Endothelial cell of umbilical vein (primary cell): ENCODE measurements around the gene KCTD20. TPM values are rescaled to one million over a fixed set of nuclear protein-coding genes. Genes with fewer than 3 reads are reported as not detected.

ENCODE experiments used
- BruUV-seq: library from RNA; stranded (reverse); fragments of 400-500 nt; replicated peaks from 2 replicates; lab custom pipeline; 2021; lab: Mats Ljungman, UMichigan
- CTCF ChIA-PET: fragments of 300-600, 350-600 bp; sonication (Branson Sonifier 250); formaldehyde crosslinking; loops from one replicate; lab custom pipeline; 2021; ENCODE audit warnings: antibody characterized with exemption, inconsistent platforms; lab: Charles Lee
- POLR2A ChIA-PET: fragments of 300-600, 350-600 bp; sonication (Branson Sonifier 250); formaldehyde crosslinking; loops from one replicate; lab custom pipeline; 2021; ENCODE audit warnings: antibody characterized with exemption, inconsistent platforms; lab: Charles Lee
- DNase-seq: peaks from one replicate; pipeline ENCODE4 v3.0.0-alpha.2; 2011; ENCODE audit warnings: low read depth, low spot score
- FAIRE-seq: peaks from 2 replicates; lab custom pipeline; 2011; peaks lifted over from hg19 to GRCh38; lab: Jason Lieb, UNC
- H2AFZ ChIP-seq: 2 replicates; pipeline ENCODE4 v1.6.0; 2012; ENCODE audit warnings: low read depth, low read length, control low read depth, inconsistent platforms
- H3K27ac ChIP-seq: 2 replicates; pipeline ENCODE4 v1.5.1; 2011; ENCODE audit warnings: low read depth, mild to moderate bottlenecking, control low read depth, low read length, moderate library complexity; ENCODE audit not compliant: insufficient read depth
- H3K27me3 ChIP-seq, 2 experiments: 2 replicates each; pipeline versions ENCODE4 v1.6.0 to v1.6.1; 2011; ENCODE audit warnings: low read length in 2 of 2, mixed read lengths in 1 of 2; ENCODE audit not compliant: control insufficient read depth in 2 of 2, insufficient read depth in 2 of 2
- H3K36me3 ChIP-seq, 2 experiments: 2 replicates in 1 of 2; 3 replicates in 1 of 2; pipeline ENCODE4 v1.5.1; 2011; ENCODE audit warnings: low read length in 2 of 2, mild to moderate bottlenecking in 1 of 2, moderate library complexity in 1 of 2; ENCODE audit not compliant: control insufficient read depth in 2 of 2, insufficient read depth in 2 of 2; ENCODE audit errors: extremely low read depth in 1 of 2
- H3K4me1 ChIP-seq: 3 replicates; pipeline ENCODE4 v1.5.1; 2011; ENCODE audit warnings: mild to moderate bottlenecking, low read length; ENCODE audit not compliant: control insufficient read depth, insufficient read depth; ENCODE audit errors: extremely low read depth
- H3K4me2 ChIP-seq: 2 replicates; pipeline ENCODE4 v1.6.1; 2011; ENCODE audit warnings: low read length, control low read depth, mixed read lengths; ENCODE audit not compliant: insufficient read depth
- H3K4me3 ChIP-seq, 3 experiments: fragments of 200-600 bp in 1 of 3; sonication (generic), shearing (Covaris generic) in 1 of 3; replicated peaks in 1 of 3; 2 replicates each; pipeline ENCODE4 v1.5.1; 2011 to 2016; ENCODE audit warnings: control low read depth in 3 of 3, low read length in 3 of 3, mild to moderate bottlenecking in 2 of 3, inconsistent platforms in 1 of 3, low read depth in 1 of 3, moderate library complexity in 1 of 3; ENCODE audit not compliant: insufficient read depth in 1 of 3
- H3K79me2 ChIP-seq: 2 replicates; pipeline ENCODE4 v1.6.0; 2012; ENCODE audit warnings: low read length, inconsistent platforms; ENCODE audit not compliant: control insufficient read depth, insufficient read depth
- H3K9ac ChIP-seq: replicated peaks from 2 replicates; pipeline ENCODE3; 2011; ENCODE audit warnings: low read length, control low read depth; ENCODE audit not compliant: insufficient read depth; ENCODE audit errors: extremely low read depth
- H3K9me1 ChIP-seq: replicated peaks from 3 replicates; pipeline ENCODE4 v1.6.0; 2011; ENCODE audit warnings: mild to moderate bottlenecking, low read length; ENCODE audit not compliant: control insufficient read depth, insufficient read depth; ENCODE audit errors: extremely low read depth
- H3K9me3 ChIP-seq: replicated peaks from 2 replicates; pipeline ENCODE4 v1.5.1; 2012; ENCODE audit warnings: low read length, inconsistent platforms; ENCODE audit not compliant: control insufficient read depth, insufficient read depth
- H4K20me1 ChIP-seq: replicated peaks from 2 replicates; pipeline ENCODE3; 2011; ENCODE audit warnings: mild to moderate bottlenecking, low read length; ENCODE audit not compliant: control insufficient read depth, insufficient read depth; ENCODE audit errors: extremely low read depth
- EZH2 ChIP-seq: IDR thresholded peaks from 2 replicates; pipeline ENCODE4 v1.6.1; 2012; ENCODE audit warnings: borderline replicate concordance, low read depth, mild to moderate bottlenecking, moderate library complexity, low read length, inconsistent platforms; ENCODE audit not compliant: severe bottlenecking
- FOS ChIP-seq: IDR thresholded peaks from 2 replicates; pipeline ENCODE4 v1.6.1; 2011; ENCODE audit warnings: mild to moderate bottlenecking, low read length, moderate library complexity, borderline replicate concordance; ENCODE audit not compliant: insufficient read depth
- MYC ChIP-seq: IDR thresholded peaks from one replicate; pipeline ENCODE4 v1.6.1; 2011; ENCODE audit warnings: mild to moderate bottlenecking, low read depth, low read length
- dilution Hi-C: fragments of 300-500 bp; cut with MboI; formaldehyde crosslinking; loops from one replicate; pipeline ENCODE4 v1.15.0; 2019; ENCODE audit warnings: low sequenced_read_pairs; ENCODE audit not compliant: extremely low pct_ligation_motif_present
- intact Hi-C: fragments of 100-400 bp; cut with micrococcal nuclease; formaldehyde crosslinking; loops from one replicate; pipeline ENCODE4 v1.10.0; 2022
- polyA plus RNA-seq, 4 experiments: library from polyadenylated mRNA; depleted of rRNA in 3 of 4; stranded (reverse) in 3 of 4; unstranded in 1 of 4; fragments of >200 nt; gene quantifications; 2 replicates each; pipeline versions ENCODE4 v1.2.1 to v1.2.3, GENCODE V29; 2011 to 2012; ENCODE audit warnings: missing spikeins in 1 of 4
- total RNA-seq: library from RNA; stranded (reverse); gene quantifications from 2 replicates; pipeline ENCODE4 v1.2.3, GENCODE V29; 2021
- TF ChIP-seq, protein P1 (sequence below): IDR thresholded peaks from 2 replicates; pipeline ENCODE4 v1.6.1; 2011; ENCODE audit not compliant: insufficient read depth, insufficient read length
- TF ChIP-seq, protein P2 (sequence below), 2 donors: IDR thresholded peaks; 1 replicate in 1 of 2; 2 replicates in 1 of 2; pipeline ENCODE4 v1.5.1; 2011; ENCODE audit warnings: low read length in 2 of 2, mild to moderate bottlenecking in 2 of 2, moderate library complexity in 2 of 2, control low read depth in 1 of 2, inconsistent platforms in 1 of 2, low read depth in 1 of 2; ENCODE audit not compliant: insufficient read depth in 1 of 2; ENCODE audit errors: extremely low read depth in 1 of 2

KCTD20 gene
- total and polyA plus RNA-seq, 2 donors (not counting 3 experiments of a cell fraction or from before 2014, with no cell fraction given): 26.2 to 47.2 TPM

DNA sequence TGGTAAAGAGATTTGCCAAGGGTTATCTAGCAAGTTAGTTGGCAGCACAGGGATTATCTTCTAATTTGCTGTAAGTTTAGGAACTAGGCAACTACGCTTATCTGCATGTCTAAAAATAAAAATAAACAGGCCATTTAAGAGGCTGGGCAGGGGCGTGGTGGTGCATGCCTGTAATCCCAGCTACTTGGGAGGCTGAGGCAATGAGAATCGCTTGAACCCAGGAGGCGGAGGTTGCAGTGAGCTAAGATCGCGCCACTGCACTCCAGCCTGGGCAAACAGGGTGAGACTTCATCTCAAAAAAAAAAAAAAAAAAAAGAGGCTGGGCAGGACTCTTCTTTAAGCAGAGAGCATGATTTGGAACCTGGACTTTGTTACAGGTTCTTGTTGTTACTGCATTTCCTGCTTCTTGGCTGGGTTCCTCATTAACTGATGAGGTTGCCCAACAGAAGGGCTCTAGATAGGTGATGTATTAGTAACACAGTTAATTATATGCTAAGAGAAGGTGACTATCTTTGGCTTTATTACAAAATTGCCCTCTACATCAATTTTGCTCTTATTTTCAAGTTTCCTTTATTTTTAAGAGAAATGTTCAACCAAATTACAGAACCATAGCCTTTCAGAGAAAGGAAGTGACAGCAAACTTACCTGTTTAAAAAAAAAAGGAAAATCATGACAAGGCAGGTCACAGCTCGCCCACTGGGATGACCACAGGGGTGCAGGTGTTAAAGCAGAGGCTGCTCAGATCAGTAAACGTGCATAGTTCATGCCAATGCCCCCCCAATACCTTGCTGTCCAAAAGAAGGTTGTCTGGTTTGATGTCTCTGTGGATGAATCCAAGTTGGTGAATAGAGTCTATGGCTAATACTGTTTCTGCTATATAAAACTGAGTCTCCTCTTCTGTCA lies 72.0 kb downstream of the KCTD20 start:
- Histone ChIP-seq H3K4me3 (no peak overlapping the region), H3K4me2 (no peak overlapping the region), H3K4me1 (no peaks in the 10 kb centered on the region), H2AFZ (no peak overlapping the region), H3K27me3 (no peaks in the 10 kb centered on the region), H3K9ac (no peak overlapping the region), H4K20me1 (no peaks in the 10 kb centered on the region), H3K36me3 (peaks cover 16 to 18% of the 10 kb centered on the region in 2 experiments), H3K9me1 (no peaks in the 10 kb centered on the region), H3K27ac (no peak overlapping the region), H3K79me2 (no peaks in the 10 kb centered on the region), H3K9me3 (no peaks in the 10 kb centered on the region)
- dilution Hi-C loops: no loop called here
- BruUV-seq: no TSS peak
- FAIRE-seq (no peak), DNase-seq (no peak)
- intact Hi-C loops: no loop called here
- POLR2A ChIA-PET: no interaction called here
- CTCF ChIA-PET: no interaction called here
- TF ChIP-seq, protein P1, sequence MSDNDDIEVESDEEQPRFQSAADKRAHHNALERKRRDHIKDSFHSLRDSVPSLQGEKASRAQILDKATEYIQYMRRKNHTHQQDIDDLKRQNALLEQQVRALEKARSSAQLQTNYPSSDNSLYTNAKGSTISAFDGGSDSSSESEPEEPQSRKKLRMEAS: no peak
- TF ChIP-seq MYC (no peak), FOS (no peak), EZH2 (no peak)
- TF ChIP-seq, protein P2, sequence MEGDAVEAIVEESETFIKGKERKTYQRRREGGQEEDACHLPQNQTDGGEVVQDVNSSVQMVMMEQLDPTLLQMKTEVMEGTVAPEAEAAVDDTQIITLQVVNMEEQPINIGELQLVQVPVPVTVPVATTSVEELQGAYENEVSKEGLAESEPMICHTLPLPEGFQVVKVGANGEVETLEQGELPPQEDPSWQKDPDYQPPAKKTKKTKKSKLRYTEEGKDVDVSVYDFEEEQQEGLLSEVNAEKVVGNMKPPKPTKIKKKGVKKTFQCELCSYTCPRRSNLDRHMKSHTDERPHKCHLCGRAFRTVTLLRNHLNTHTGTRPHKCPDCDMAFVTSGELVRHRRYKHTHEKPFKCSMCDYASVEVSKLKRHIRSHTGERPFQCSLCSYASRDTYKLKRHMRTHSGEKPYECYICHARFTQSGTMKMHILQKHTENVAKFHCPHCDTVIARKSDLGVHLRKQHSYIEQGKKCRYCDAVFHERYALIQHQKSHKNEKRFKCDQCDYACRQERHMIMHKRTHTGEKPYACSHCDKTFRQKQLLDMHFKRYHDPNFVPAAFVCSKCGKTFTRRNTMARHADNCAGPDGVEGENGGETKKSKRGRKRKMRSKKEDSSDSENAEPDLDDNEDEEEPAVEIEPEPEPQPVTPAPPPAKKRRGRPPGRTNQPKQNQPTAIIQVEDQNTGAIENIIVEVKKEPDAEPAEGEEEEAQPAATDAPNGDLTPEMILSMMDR (IDR thresholded peaks at IDR 0.05; ENCODE audit: extremely low read depth in 1 of 2, insufficient read depth in 1 of 2, low read depth in 1 of 2, low read length in 2 of 2): no peak
